CD4-positive, alpha-beta T cell treated with Interleukin-1 beta for 1 hour (primary cell): ENCODE data around the gene CYTH2.
A peak's percentile ranks its signal among the peaks of the same experiment; 100 is the strongest.
"Not testable (repeated sequence)": the region's sequence is repeated elsewhere in the genome, so short reads cannot be mapped to it uniquely, and the experiment has no call there.

Experiments
- DNase-seq, 2 donors: peaks; one replicate each; pipeline ENCODE4 v3.0.0-alpha.2; 2020 to 2022

The CYTH2 gene

DNA sequence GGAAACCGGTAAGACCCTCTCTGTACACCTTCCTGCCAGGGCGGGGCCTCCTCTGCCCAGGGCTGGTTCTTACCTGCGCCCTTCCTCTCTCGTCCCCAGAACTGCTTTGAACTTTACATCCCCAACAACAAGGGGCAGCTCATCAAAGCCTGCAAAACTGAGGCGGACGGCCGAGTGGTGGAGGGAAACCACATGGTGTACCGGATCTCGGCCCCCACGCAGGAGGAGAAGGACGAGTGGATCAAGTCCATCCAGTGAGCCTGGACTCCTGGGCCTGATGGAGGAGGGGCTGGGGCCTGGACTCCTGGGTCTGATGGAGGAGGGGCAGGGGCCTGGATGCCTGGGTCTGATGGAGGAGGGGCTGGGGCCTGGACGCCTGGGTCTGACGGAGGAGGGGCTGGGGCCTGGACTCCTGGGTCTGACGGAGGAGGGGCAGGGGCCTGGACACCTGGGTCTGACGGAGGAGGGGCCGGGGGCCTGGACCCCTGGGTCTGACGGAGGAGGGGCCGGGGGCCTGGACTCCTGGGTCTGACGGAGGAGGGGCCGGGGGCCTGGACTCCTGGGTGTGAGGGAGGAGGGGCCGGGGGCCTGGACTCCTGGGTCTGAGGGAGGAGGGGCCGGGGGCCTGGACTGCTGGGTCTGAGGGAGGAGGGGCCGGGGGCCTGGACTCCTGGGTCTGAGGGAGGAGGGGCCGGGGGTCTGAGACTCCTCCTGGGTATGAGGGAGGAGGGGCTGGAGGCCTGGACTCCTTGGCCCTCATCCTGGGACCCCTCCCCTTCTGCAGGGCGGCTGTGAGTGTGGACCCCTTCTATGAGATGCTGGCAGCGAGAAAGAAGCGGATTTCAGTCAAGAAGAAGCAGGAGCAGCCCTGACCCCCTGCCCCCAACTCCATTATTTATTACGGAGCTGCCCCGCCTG, 9.4 kb downstream of the CYTH2 start:
- no peak for DNase-seq

DNA sequence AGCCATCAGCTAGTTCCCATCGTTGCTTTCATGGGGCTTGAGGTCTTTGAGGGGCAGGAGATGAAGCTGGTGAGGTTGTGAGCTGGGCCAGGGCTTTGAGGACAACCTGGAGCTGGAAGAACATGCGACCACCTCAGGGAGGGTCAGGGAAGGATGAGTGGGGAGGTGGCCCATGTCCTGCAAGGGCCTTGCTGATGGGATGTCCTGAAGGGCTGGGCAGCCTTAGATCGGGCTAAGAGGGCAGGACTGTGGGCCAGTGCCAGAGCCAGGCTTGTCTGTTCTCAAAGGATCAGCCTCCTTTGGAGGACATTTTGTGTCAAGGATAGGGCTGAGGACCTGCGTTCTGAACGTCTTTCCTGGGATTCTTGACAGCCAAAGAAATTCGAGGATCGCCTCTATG, 10.5 kb downstream of the CYTH2 start:
- no peak for DNase-seq

DNA sequence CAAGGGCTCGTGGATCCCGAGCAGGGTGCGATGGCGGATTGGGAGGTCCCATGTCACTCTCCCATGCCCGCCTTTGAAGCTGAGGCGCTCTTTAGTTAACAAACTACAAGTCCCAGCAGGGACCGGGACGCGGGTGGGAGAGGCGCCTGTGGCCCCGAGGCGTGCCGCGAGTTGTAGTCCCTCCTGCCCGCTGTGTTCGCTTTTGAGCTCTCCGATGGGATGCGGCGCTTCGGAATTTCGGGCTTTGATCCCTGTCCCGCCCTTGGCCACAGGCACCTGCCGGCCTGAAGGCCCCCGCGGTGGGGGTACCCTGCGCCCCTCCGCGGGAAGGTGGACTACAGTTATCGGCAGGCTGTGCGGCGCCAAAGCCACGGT, 11.0 kb downstream of the CYTH2 start:
- DNase-seq = peak; percentile 38 to 54

DNA sequence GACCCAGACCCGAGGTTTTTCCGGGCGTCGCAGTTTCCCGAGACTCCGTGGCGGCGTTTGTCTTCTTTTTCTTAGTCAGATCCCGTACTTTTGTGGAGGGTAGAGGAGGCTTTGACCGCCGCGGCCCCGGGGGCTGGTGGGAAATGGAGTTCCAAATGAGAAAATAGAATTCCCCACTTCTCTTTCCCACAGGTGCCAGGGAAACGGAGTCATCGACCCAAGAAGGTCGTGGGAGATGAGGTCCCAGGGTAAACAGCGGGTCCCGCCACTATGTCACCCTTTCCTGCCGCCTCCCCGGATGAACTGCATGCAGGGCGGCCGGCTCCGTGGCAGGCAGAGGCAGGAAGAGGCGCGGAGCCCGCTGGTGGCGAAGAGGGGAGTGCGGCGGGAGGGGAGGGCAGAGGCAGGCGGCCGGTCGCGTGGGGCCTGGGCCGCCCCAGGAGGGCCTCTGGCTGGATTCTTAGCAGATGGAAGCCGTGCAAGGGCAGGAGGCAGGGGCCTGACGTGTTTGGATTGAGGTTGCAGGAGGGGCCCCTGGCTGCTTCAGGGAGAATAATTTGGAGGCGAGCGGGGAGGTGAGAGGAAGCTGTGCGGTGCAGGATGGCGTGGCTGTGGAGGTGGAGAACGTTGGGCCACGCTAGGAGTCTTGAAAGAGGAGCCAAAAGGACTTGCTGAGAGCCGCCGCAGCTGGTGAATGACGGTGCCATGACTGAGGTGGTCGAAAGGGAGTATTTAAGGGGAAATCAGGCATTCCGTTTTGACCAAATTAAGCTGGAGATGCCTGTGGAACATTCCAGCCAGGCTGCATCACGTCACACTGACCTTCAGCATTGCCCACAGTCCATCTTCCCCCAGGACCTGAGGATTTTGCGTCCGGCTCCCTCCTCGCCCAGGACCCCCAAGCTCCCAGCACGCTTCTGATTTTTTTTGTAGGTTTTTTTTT, 11.7 kb downstream of the CYTH2 start:
- DNase-seq = peak; percentile 45 to 60

DNA sequence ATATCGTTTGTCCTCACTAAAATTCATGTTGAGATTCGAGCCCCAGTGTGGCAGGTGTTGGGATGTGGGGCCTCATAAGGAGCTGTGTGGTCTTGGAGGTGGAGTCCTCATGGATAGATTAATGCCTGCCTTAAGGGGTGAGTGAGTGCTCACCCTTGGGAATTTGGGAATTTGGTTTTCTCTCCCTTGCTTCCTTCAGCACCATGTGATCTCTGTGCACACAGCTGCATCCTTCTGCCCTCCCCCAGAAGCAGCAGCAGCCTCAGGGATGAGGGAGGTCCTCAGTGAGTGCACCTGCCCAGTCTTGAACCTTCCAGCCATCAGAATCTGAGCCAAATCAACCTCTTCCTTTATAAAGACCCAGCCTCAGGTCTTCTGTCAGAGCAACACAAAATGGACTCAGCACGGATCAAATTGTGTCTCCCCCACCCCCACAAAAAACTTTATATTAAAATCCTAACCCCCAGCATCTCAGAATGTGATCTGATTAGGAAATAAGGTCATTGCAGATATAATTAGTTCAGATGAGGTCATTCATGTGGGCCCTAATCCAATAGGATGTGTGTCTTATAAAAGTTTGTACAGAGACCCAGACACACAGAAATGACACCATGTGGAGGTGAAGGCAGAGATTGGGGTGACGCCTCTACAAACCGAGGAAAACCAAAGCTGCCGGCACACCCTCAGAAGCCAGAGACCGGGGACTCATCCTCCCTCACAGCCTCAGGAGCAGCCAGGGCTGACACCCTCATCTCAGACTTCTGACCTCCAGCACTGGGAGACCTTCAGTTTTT, 12.9 kb downstream of the CYTH2 start:
- no peak for DNase-seq

DNA sequence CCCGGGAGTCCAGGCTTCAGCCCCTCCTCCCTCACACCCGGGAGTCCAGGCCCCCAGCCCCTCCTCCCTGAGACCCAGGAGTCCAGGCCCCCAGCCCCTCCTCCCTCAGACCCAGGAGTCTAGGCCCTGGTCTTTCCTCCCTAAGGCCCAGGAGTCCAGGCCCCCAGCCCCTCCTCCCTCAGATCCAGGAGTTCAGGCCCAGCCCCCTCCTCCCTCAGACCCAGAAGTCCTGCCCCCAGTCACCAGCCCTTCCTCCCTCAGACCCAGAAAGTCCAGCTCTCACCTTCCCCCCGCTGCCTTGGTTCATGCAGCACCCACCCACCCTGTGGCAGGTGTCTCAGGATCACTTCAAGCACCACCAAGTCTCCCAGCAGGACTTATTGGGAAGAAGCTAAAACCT, 14.1 kb downstream of the CYTH2 start:
- DNase-seq = no peak

DNA sequence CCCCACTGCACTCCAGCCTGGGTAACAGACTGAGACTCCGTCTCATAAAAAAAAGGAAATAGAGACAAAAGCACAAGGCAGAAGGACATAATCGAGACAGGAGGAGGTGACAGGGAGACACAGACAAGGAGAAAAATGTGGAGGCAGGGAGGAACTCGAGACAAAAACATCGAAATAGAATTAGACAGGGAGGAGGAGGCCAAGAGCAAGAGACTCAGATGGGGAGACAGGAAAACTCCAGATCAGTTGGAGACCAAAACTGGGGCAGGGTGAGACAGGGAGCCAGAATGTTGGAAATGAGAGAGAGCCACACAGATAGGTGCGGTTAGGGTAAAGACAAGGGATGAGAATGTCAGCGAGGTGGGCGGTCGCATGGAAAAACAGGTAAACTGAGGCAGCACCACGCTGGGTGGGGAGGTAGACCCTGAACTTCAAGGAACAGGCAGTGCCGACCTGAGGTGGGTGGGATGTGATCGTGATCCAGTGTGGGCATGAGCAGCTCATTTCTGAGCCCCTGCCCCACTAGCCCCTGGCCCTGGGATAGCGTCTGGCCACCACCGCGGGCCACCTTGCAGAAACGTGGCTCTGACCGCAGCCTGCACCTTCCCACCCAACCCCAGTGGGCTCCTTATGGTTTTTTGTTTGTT, 15.2 kb downstream of the CYTH2 start:
- no peak for DNase-seq

DNA sequence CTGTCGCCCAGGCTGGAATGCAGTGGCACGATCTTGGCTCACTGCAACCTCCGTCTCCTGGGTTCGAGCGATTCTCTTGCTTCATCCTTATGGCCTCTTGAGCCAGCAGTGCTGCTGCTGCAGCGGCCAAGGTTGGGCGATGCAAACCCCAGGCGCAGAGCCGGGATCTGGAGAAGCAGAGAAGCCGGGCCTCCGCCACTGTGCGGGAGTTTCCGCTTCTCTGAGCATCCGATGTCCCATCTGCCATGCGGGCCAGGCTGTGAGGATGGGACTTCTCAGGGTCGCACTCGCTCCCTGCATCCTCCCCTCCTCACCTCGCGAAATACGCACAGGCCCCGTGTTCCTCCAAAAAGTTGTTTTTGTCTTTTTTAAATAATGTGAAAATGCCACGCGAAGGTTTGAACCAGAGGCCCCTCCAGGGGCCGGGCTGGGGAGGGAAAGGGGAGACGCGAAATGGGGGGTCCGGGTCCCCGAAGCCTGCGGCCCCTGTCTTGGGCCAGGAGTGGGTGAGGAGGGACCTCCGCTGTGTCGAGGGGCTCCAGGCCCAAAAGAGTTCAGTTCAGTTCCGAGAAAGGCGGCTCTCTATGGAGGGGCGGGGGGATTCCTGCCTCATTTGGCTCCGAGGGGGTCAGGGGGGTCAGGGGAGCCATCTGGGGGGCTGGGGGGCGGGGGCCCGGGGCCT, 15.9 kb downstream of the CYTH2 start:
- no peak for DNase-seq

DNA sequence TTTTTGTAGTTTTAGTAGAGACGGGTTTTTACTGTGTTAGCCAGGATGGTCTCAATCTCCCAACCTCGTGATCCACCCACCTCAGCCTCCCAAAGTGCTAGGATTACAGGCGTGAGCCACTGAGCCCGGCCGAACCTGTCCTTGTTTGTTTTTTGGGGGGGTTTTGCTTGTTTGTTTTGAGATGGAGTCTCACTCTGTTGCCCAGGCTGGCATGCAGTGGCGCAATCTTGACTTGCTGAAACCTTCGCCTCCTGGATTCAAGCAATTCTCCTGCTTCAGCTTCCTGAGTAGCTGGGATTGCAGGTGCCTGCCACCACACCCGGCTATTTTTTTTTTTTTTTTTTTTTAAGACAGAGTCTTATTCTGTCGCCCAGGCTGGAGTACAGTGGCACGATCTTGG, 17.5 kb downstream of the CYTH2 start:
- DNase-seq = not testable (repeated sequence)

DNA sequence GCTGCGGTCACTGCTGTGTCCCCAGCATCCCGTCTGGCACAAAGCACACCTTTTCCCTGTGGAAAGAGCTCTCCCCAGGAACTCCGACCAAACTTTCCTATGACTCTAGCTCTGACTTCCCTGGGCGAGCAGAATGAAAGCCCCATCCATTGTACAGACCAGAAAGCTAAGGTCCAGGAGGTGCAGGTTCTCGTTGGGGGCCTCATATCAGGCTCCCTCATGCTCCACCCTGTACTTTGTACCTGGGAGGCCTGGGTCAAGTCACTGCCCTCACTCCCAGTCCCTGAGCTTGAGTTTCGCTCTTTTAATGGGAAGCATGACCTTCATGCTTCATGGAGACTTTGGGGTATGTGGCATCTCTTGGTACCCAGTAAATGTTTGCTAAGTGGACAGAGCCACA, 18.4 kb downstream of the CYTH2 start:
- DNase-seq = no peak

DNA sequence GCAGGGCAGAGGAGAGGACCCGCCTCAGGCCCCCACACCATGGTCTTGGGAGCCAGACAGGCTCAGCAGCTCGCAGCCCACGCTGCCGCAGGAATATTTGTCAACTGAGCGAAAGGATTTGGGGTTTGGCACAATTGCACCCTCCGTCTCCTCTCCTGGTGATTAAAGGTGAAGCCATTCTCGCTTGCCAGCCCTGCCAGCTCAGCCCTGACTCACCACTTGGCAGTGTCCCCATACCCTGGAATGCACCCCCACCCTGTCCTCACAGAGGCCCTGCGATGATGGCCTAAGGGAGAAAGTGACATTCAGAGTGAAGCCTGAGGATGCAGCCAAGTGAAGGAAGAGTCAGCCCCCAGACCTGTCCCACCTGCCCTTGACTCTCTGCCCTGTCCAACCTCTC, 18.8 kb downstream of the CYTH2 start:
- DNase-seq = no peak

DNA sequence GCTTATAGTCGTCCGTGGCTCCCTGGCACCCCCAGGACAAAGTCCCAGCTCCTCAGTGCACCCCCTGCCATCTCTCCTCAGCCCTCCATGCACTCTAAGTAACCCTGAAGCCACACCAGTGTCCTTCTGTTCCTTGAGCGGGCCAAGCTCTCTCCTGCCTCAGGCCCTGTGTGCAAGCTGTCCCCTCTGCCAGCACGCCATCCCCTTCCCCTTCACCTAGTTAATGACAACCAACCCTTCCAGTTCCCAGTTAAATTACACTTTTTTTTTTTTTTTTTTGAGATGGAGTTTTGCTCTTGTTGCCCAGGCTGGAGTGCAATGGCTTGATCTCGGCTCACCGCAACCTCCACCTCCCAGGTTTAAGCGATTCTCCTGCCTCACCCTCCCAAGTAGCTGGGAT, 19.3 kb downstream of the CYTH2 start:
- not testable (repeated sequence) for DNase-seq

DNA sequence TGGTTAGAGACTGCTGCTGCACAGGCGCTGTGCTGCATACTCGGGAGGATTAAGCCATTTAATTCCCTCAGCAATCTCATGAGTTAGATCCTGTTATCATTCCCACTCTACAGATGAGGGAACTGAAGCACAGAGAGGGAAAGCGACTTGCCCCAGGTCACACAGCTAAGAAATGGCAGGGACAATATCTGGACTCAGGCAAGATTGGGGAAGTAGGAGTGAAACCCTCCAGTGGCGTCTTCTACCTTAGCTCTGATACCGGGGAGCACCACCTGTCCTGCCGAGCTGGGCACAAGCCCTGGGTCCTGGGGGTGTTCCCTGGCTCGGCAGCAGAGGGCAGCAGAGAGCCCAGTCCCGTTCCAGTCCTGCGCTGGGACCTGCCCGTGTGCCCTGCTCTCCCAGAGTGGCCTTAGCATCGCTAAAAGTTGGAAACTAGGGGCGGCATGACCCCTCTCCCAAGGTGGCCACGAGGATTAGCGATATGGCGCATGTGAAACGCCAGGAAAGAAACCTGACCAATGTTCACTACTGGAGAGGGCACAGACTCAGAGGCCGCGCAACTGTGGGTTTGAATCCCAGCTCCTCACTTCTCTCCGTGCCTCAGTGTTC, 20.5 kb downstream of the CYTH2 start:
- peak; percentile 77 to 82 for DNase-seq

DNA sequence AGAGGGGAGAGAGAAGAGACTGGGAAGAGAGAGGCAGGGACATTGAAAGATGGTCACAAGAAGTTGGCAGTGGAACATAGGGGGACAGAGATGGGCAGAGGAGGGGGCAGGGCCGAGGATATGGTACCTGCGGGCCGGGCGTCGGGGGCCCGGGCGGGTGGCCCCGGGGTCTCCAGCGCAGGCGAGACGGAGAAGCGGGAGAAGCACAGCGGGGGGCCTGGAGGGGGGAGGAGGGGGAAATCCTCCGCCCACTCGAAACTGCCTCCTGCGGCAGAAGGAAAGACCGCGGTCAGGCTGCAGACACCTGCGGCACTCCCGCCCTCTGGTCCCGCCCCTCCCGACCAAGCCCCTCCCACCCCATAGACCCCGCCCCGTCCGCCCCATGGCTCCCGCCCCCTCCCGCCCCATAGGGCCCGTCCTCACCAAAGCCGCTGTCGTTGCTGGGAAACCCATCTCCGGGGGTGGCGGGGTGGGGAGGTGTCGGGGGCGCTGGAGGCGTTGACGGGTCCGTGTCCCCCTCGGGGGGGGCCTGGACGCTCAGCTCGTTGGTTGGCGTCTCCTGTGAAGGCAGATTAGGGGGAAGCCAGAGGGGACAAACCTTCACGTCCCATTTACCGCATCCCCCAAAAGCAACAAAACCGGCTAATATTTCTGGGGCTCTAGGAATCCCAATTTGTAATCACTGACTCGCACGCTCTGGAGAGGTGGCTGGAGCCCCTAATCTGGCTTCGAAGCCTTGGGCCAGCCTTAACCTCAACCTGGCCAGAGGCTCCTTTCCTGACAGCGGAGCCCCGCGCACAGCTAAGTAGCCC, 22.0 kb downstream of the CYTH2 start:
- peak; percentile 74 to 78 for DNase-seq

DNA sequence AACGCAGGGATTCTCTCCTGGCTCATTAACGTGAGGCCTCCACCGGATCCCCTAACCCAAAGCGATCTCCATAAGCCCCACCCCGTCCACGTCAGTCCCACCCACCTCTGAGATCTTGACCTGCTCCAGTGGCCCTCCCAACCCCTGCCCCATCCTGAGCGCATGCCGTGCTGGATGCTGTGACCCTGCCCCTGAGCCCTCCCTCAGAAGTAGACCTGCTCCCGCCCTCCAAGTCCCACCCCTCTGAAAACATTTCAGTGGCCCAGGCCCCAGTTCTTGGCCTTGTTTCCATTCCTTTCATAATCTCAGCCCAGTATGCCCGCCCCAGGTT, 22.6 kb downstream of the CYTH2 start:
- DNase-seq = no peak

DNA sequence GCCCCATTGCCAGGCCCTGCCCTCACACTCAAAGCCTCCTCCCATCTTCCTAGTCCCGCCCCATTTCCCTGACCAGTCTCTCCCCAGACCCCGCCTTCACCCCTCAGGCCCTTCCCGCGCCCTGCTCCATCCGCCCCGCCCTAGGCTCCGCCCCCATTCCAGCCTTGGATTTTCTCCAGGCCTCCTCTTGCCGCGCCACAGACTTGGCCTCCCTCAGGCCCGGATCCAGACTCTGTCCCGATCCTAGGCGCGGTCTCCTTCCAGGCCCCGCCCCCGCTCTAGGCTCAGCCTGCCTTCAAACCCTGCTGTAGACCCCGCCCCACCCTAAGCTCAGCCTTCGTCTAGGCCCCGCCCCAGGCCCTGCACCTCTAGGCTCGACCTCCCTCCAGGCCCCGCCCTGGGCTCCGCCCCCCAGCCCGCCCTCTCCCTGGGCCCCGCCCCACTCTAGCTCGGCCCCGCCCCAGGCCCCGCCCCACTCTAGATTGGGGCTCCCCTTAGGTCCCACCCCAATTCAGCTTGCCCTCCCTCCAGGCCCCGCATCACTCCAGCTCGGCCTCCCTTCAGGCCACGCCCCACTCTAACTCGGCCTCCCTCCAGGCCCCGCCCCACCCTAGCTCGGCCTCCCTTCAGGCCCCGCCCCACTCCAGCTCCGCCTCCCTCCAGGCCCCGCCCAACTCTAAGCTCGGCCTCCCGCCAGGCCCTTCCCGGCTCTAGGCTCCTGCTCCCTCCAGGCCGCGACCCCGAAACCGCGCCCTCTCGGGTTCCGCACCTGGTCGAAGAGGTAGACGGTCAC, 24.0 kb downstream of the CYTH2 start:
- peak; percentile 85 to 90 for DNase-seq

DNA sequence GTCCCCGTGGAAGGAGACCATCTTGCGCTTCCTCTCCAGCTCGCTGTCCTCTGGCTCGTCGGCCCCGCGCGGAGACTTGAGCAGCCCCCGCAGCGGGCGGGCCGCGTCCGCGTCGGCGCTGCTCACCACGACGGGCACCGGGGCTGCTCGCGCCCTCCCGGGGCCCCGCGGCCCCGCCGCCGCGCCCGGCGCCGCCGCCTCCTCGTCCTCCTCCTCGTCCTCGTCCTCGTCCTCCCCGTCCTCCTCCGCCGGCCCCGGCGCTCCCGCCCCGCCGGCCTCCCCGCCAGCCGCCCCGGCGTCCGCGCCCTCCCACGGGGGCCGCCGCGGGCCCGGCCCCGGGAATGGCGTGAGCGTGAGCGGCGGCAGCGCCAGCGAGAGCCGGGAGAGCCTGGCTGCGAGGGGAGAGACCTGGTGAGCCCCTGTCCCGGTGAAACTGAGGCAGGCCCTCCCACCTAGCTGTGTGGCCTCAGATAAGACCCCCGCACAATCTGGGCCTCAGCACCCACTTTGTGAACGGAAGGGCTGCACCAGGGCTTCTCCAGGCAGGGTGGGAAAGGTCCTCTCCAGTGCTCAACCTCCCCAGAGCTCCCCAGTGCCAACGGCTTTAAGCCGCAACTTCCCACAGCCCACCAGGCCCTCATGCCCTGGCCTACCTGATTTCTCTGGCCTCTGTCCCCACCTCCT, 24.7 kb downstream of the CYTH2 start:
- DNase-seq = no peak

DNA sequence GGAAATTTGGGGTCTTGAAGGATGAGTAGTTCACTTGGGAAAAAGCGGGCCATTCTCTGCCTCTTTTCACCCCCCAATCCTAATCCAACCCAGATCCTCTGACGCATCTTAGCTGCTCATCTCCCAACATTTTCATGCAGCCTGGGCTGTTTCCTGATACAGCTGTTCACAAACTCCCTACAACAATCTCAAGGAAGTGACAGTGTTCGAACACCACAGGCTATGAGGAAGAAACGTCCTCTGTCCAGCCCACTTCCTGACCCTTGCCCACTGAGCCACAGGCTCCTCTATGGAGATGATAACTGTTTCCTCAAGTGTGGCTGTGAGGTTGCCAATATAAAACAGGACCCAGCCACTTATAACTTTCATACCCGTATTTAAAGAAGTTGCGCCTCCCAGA, 26.2 kb downstream of the CYTH2 start:
- no peak for DNase-seq
